AG04450 (cell line): Measurements from ENCODE around the gene SLC30A7. TPM values are rescaled to one million over a fixed set of nuclear protein-coding genes. Genes with fewer than 3 reads are reported as not detected.

Source experiments
- polyA plus RNA-seq: library from polyadenylated mRNA; depleted of rRNA; stranded (reverse); fragments of >200 nt; gene quantifications from 2 replicates; pipeline ENCODE4 v1.2.3, GENCODE V29; 2011; rRNA removed

The SLC30A7 gene
- polyA plus RNA-seq, 1 experiment, result 15.1 TPM

Other genes starting within 250 kb of the SLC30A7 start
- gene VCAM1, start 176.3 kb upstream of the SLC30A7 start, polyA plus RNA-seq, result 40.3 and 41.0 TPM in 2 replicates
- 53.6 and 78.7 TPM in 2 replicates for gene EXTL2, start 1.2 kb upstream of the SLC30A7 start, polyA plus RNA-seq
- gene DPH5, start 129.7 kb downstream of the SLC30A7 start, polyA plus RNA-seq, result 68.6 and 87.4 TPM in 2 replicates